SH-SY5Y (cell line): Measurements from ENCODE around the gene MYO6.

ENCODE experiments used
- GATA2 ChIP-seq: IDR thresholded peaks from 2 replicates; pipeline ENCODE4 v1.6.1; 2011; ENCODE audit warnings: mild to moderate bottlenecking, low read depth, low read length
- GATA3 ChIP-seq: IDR thresholded peaks from 2 replicates; pipeline ENCODE4 v1.6.1; 2011; ENCODE audit warnings: low read depth, mild to moderate bottlenecking, low read length, moderate library complexity

- TF ChIP-seq GATA2 (no peak), GATA3 (no peak)
These were observed 183.0 kb downstream of the MYO6 start for GRCh38 chr6:75932067-75932466.
